ENCODE measurements around the gene TMEM143. TPM values are rescaled to one million over a fixed set of nuclear protein-coding genes. Genes with fewer than 3 reads are reported as not detected.

The TMEM143 gene
- total RNA-seq, 6 experiments from 2014 or later, result 5.9 to 9.7 (median 7.7) TPM

- TF ChIP-seq CTCF (IDR thresholded peaks at IDR 0.05), result no peak
- Mint-ChIP-seq H3K27ac (peak overlapping the region; percentile 79), H3K36me3 (ENCODE audit: low read depth) (peaks cover 6% of the 10 kb centered on the region)
Measured at GRCh38 chr19:48400018-48400742, 36.4 kb upstream of the TMEM143 start.

GRCh38 chr19:48398375-48399235 lies 34.9 kb upstream of the TMEM143 start:
- peak overlapping the region; percentile 82 for H3K27ac Mint-ChIP-seq

More at GRCh38 chr19:48400018-48400742, 36.4 kb upstream of the TMEM143 start:
- Mint-ChIP-seq H3K4me1 (ENCODE audit: low read depth) (peaks cover 32% of the 10 kb centered on the region), H3K9me3 (peaks cover 10% of the 10 kb centered on the region), H3K27me3 (ENCODE audit: insufficient read depth) (peaks cover 22% of the 10 kb centered on the region), H3K4me3 (peak overlapping the region; percentile 82)
- peak; percentile 77 for DNase-seq

GRCh38 chr19:48398102-48398374 lies 34.3 kb upstream of the TMEM143 start:
- Mint-ChIP-seq H3K9me3 (peaks cover 10% of the 10 kb centered on the region), H3K27me3 (ENCODE audit: insufficient read depth) (peaks cover 33% of the 10 kb centered on the region), H3K4me1 (ENCODE audit: low read depth) (peaks cover 35% of the 10 kb centered on the region), H3K27ac (peak overlapping the region; percentile 82), H3K4me3 (peak overlapping the region; percentile 85), H3K36me3 (ENCODE audit: low read depth) (peaks cover 6% of the 10 kb centered on the region)
- no peak for DNase-seq
- TF ChIP-seq CTCF (IDR thresholded peaks at IDR 0.05), result no peak

More at GRCh38 chr19:48398375-48399235, 34.9 kb upstream of the TMEM143 start:
- Mint-ChIP-seq H3K9me3 (peaks cover 10% of the 10 kb centered on the region), H3K4me3 (peak overlapping the region; percentile 85; the same call in 1 of the 2 replicates), H3K27me3 (ENCODE audit: insufficient read depth) (peaks cover 33% of the 10 kb centered on the region), H3K4me1 (ENCODE audit: low read depth) (peaks cover 39% of the 10 kb centered on the region), H3K36me3 (ENCODE audit: low read depth) (peaks cover 6% of the 10 kb centered on the region)
- peak; percentile 56 for DNase-seq
- TF ChIP-seq CTCF (IDR thresholded peaks at IDR 0.05), result no peak

- Mint-ChIP-seq H3K4me1 (ENCODE audit: low read depth) (peaks cover 35% of the 10 kb centered on the region), H3K4me3 (peak overlapping the region; percentile 85), H3K27ac (peak overlapping the region; percentile 82), H3K9me3 (peaks cover 10% of the 10 kb centered on the region), H3K36me3 (ENCODE audit: low read depth) (peaks cover 6% of the 10 kb centered on the region), H3K27me3 (ENCODE audit: insufficient read depth) (peaks cover 33% of the 10 kb centered on the region)
- no peak for DNase-seq
- TF ChIP-seq CTCF (IDR thresholded peaks at IDR 0.05), result no peak
Measured at GRCh38 chr19:48397263-48398101, 33.7 kb upstream of the TMEM143 start.

GRCh38 chr19:48396824-48397176 lies 33.1 kb upstream of the TMEM143 start:
- peaks cover 10% of the 10 kb centered on the region for H3K9me3 Mint-ChIP-seq
- no peak overlapping the region for H3K4me3 Mint-ChIP-seq
- peaks cover 6% of the 10 kb centered on the region for H3K36me3 Mint-ChIP-seq (ENCODE audit: low read depth)
- DNase-seq, result no peak
- H3K27ac Mint-ChIP-seq, result no peak overlapping the region
- H3K27me3 Mint-ChIP-seq (ENCODE audit: insufficient read depth), result peaks cover 33% of the 10 kb centered on the region
- TF ChIP-seq CTCF (IDR thresholded peaks at IDR 0.05), result no peak
- H3K4me1 Mint-ChIP-seq (ENCODE audit: low read depth), result peaks cover 35% of the 10 kb centered on the region
